Fibroblast of mammary gland (primary cell): Measurements from ENCODE around the gene USP3.

Experiments
- DNase-seq: peaks from one replicate; pipeline ENCODE4 v3.0.0-alpha.2; 2010; ENCODE audit warnings: low read depth
- H3K4me3 ChIP-seq: 2 replicates; pipeline ENCODE4 v1.5.1; 2011; ENCODE audit warnings: low read depth, mild to moderate bottlenecking, low read length, moderate library complexity; ENCODE audit not compliant: control insufficient read depth
- CTCF ChIP-seq: conservative IDR thresholded peaks from 2 replicates; pipeline ENCODE4 v1.5.1; 2011; ENCODE audit warnings: low read depth, low read length, inconsistent platforms; ENCODE audit not compliant: control insufficient read depth, insufficient read depth

Gene USP3

GRCh38 chr15:63535689-63536088 lies 31.3 kb downstream of the USP3 start:
- no peak overlapping the region for H3K4me3 ChIP-seq
- DNase-seq = no peak
- no peak for TF ChIP-seq CTCF

- DNase-seq = no peak
- H3K4me3 ChIP-seq = no peak overlapping the region
These were observed 34.5 kb downstream of the USP3 start for GRCh38 chr15:63538876-63539275.

GRCh38 chr15:63539521-63539920 lies 35.1 kb downstream of the USP3 start:
- no peak for TF ChIP-seq CTCF
- H3K4me3 ChIP-seq = no peak overlapping the region
- DNase-seq = no peak

More at GRCh38 chr15:63538876-63539275, 34.5 kb downstream of the USP3 start:
- TF ChIP-seq CTCF = no peak

GRCh38 chr15:63539998-63540397 lies 35.6 kb downstream of the USP3 start:
- TF ChIP-seq CTCF = no peak
- no peak for DNase-seq
- no peak overlapping the region for H3K4me3 ChIP-seq

DNA sequence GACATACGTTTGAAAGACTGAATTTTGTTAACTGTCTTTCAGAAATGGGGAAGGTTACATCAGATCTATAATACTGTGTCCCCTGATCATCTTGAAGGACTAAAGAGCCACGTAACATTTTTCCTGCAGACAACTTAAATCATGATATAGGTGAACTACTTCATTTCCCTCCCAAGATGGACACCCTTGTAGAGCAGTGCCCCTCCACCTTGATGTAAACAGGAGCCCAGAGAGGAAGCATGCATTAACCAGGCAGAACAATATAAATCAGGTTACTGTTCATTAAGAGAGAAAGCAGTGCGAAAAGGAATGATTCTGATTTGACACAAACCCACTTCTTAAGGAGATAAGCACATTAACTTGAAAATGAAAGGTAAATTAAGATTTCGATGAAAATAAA lies 36.1 kb downstream of the USP3 start:
- DNase-seq = no peak
- no peak overlapping the region for H3K4me3 ChIP-seq
- no peak for TF ChIP-seq CTCF

DNA sequence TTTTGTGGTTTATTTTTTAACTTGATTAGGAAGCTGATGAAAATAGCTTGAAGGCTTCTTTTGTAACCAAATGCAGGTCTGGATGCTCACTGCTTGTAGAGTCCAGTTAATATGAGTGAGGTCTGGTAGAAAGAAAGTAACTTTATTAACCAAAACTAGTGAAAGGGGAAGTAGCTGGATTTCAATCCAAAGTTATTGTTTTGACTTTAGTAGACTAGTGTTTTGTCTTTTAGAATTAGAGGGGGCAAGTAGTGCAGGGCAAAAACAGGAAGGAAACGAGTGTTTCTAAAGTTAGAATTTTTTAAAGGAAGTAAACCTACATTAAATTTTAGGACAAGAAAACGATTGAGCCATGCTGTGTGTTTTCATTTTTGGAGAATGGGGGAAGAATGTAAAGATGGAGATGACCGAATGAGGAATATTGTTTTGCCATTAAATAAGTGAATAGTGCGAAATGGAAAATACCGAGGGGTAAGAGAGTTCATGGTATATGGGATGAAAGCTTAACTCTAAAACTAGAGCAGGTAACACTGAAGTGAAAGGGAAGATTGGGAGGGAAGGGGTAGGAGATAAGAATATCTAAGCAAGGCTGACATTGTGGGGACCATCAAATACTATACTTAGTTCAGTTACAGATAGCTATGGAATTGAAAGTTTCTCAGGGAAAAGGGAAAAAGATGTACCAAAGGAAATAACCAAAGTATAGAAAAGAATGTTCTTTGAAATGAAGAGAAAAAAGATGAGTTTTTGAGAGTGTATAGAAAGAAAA lies 40.0 kb downstream of the USP3 start:
- DNase-seq = no peak
- H3K4me3 ChIP-seq = no peak overlapping the region
- TF ChIP-seq CTCF = no peak
